GM10248 (cell line): Measurements from ENCODE around the gene PTGER2.

Experiments used
- CTCF ChIA-PET: fragments of 300-600 bp; sonication (Branson Sonifier 250); formaldehyde crosslinking; extraction: SDS; loops from one replicate; lab custom pipeline; 2021; ENCODE audit warnings: antibody characterized with exemption; lab: Yijun Ruan, JAX
- POLR2A ChIA-PET: fragments of 350-650 bp; sonication (Branson Sonifier 250); formaldehyde crosslinking; extraction: SDS; loops from one replicate; lab custom pipeline; 2020; ENCODE audit warnings: antibody characterized with exemption; lab: Yijun Ruan, JAX
- DNase-seq: peaks from one replicate; pipeline ENCODE4 v3.0.0; 2012; ENCODE audit errors: extremely low spot score
- CTCF ChIP-seq: IDR thresholded peaks from 2 replicates; pipeline ENCODE4 v1.5.1; 2012; ENCODE audit warnings: mild to moderate bottlenecking, low read depth; ENCODE audit errors: extremely low read depth, missing control alignments, control extremely low read depth

Gene PTGER2

GRCh38 chr14:52319919-52320318 is 5.8 kb downstream of the PTGER2 start:
- no peak for TF ChIP-seq CTCF
- ChIA-PET CTCF (interaction anchor here (1.1 kb wide), 1 partner anchor 20 kb away, joined by 3 read pairs; no protein-coding TSS in a partner anchor), POLR2A (no interaction called here)
- no peak for DNase-seq

- TF ChIP-seq CTCF: no peak
- DNase-seq: peak; percentile 72
- CTCF ChIA-PET: no interaction called here
- POLR2A ChIA-PET: no interaction called here
These were observed 11.0 kb downstream of the PTGER2 start for GRCh38 chr14:52325126-52325525.

- DNase-seq: no peak
- no peak for TF ChIP-seq CTCF
- CTCF ChIA-PET: no interaction called here
- POLR2A ChIA-PET: no interaction called here
These were observed 11.5 kb downstream of the PTGER2 start for GRCh38 chr14:52325630-52326029.

- ChIA-PET CTCF (interaction anchor here (1.0 to 1.1 kb wide), 2 partner anchors 16 to 49 kb away, joined by 3 read pairs; no protein-coding TSS in a partner anchor), POLR2A (interaction anchor here (0.7 kb wide), 1 partner anchor 1998 kb away, joined by 4 read pairs; no protein-coding TSS in a partner anchor)
- TF ChIP-seq CTCF: no peak
- no peak for DNase-seq
These were observed 13.5 kb downstream of the PTGER2 start for GRCh38 chr14:52327374-52328226.

GRCh38 chr14:52328276-52328675 is 14.2 kb downstream of the PTGER2 start:
- no peak for DNase-seq
- TF ChIP-seq CTCF: no peak
- CTCF ChIA-PET: no interaction called here
- POLR2A ChIA-PET: no interaction called here

GRCh38 chr14:52329678-52330369 is 15.7 kb downstream of the PTGER2 start:
- DNase-seq: no peak
- no peak for TF ChIP-seq CTCF
- POLR2A ChIA-PET: no interaction called here
- CTCF ChIA-PET: no interaction called here
